ENCODE measurements around the gene SLC25A6. TPM values are rescaled to one million over a fixed set of nuclear protein-coding genes. Genes with fewer than 3 reads are reported as not detected.

The SLC25A6 gene
- total RNA-seq, 1 experiment from 2014 or later, result 553 TPM

DNA sequence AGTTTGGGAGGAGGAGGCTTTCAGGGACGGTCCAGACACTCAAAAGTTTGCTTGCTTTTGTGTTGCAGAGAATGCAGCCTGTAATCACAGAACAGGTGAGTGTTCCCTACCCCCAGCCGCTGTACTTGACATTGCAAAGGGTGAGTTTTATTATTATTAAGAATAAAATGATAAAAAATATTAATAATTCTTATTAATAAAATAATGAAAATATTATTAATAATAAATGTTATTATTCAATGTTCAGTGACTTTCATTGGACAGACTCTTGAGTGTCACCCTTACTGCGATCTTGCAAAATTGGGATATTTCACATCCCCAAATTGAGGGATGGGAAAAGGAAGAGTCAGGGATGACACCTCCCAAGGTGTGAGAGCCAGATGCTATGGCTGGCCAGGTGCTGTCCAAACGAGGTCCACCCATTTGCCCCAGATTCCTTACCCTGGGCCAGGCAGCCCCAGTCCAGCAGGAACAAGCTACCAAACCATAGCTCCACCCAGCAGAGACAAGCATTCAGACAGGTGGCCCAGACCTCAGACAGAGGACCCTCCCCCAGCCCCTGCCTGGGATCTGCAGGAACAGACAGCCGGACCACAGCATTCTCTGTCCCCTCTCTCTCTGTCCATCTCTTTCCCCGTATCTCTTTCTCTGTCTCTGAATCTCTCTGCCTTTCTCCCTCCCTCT is 33.0 kb downstream of the SLC25A6 start:
- Histone ChIP-seq H3K9me3 (ENCODE audit: control insufficient read depth, low read depth, low read length) (no peaks in the 10 kb centered on the region), H3K27ac (ENCODE audit: insufficient read length, low read depth, low read length) (no peak overlapping the region), H2AFZ (ENCODE audit: low read length) (no peak overlapping the region), H3K56ac (ENCODE audit: insufficient read length, low read depth, low read length) (no peak overlapping the region), H4K5ac (ENCODE audit: insufficient read length, low read depth, low read length) (no peak overlapping the region), H2BK5ac (ENCODE audit: insufficient read length, low read length) (no peak overlapping the region), H3K4me1 (ENCODE audit: insufficient read depth, low read length) (no peaks in the 10 kb centered on the region; the same call in 1 of the 2 replicates), H4K8ac (replicated peaks; ENCODE audit: insufficient read length, low read depth, low read length) (no peak overlapping the region), H3K14ac (ENCODE audit: insufficient read depth, low read length) (no peak overlapping the region), H3K4ac (ENCODE audit: low read depth, low read length) (no peak overlapping the region), H4K91ac (ENCODE audit: insufficient read length, low read depth, low read length) (no peak overlapping the region), H3K18ac (ENCODE audit: insufficient read length, low read depth, low read length) (no peak overlapping the region), H3K9ac (ENCODE audit: extremely low read depth, insufficient read length, low read length) (no peak overlapping the region), H2AK5ac (ENCODE audit: insufficient read length, low read length) (no peak overlapping the region), H2BK20ac (ENCODE audit: low read depth, low read length, poor library complexity, severe bottlenecking) (no peak overlapping the region), H2BK15ac (ENCODE audit: low read depth, low read length) (no peak overlapping the region), H3K27me3 (ENCODE audit: insufficient read depth, low read length) (no peaks in the 10 kb centered on the region), H3K79me2 (ENCODE audit: insufficient read depth, low read length) (no peaks in the 10 kb centered on the region), H2BK120ac (ENCODE audit: low read depth, low read length, poor library complexity, severe bottlenecking) (no peak overlapping the region), H3K23ac (ENCODE audit: insufficient read length, low read depth, low read length) (no peak overlapping the region), H3K4me2 (ENCODE audit: insufficient read depth, insufficient read length, low read length) (no peak overlapping the region), H3K79me1 (ENCODE audit: insufficient read depth, low read depth, low read length, poor library complexity, severe bottlenecking) (no peaks in the 10 kb centered on the region), H3T11ph (ENCODE audit: low read length) (no peak overlapping the region), H4K20me1 (ENCODE audit: control insufficient read depth, insufficient read depth, insufficient read length) (no peaks in the 10 kb centered on the region), H2BK12ac (ENCODE audit: insufficient read length, low read depth, low read length) (no peak overlapping the region), H3K23me2 (ENCODE audit: insufficient read length, low read depth, low read length, poor library complexity, severe bottlenecking) (no peaks in the 10 kb centered on the region)
- no peak for DNase-seq
- peaks cover 10 to 24% of the 10 kb centered on the region in 2 experiments for H3K4me1 Mint-ChIP-seq
- no peak overlapping the region for H3K4me3 Mint-ChIP-seq
- H3K36me3 Mint-ChIP-seq (ENCODE audit: insufficient read depth in 1 of 3, low read depth in 3 of 3), result peaks cover 15 to 37% (median 29%) of the 10 kb centered on the region in 3 experiments; a peak in 6 of 7 replicates
- peaks cover 2 to 4% of the 10 kb centered on the region in 2 experiments; a peak in 2 of 5 replicates for H3K9me3 Mint-ChIP-seq
- no CpG with 5 or more reads among the region's 6 CpGs for WGBS (ENCODE audit: extremely low coverage, insufficient read length, low lambda C conversion rate)
- TF ChIP-seq, protein P1, sequence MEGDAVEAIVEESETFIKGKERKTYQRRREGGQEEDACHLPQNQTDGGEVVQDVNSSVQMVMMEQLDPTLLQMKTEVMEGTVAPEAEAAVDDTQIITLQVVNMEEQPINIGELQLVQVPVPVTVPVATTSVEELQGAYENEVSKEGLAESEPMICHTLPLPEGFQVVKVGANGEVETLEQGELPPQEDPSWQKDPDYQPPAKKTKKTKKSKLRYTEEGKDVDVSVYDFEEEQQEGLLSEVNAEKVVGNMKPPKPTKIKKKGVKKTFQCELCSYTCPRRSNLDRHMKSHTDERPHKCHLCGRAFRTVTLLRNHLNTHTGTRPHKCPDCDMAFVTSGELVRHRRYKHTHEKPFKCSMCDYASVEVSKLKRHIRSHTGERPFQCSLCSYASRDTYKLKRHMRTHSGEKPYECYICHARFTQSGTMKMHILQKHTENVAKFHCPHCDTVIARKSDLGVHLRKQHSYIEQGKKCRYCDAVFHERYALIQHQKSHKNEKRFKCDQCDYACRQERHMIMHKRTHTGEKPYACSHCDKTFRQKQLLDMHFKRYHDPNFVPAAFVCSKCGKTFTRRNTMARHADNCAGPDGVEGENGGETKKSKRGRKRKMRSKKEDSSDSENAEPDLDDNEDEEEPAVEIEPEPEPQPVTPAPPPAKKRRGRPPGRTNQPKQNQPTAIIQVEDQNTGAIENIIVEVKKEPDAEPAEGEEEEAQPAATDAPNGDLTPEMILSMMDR (conservative IDR thresholded peaks at IDR 0.05), result no peak
- H3K27me3 Mint-ChIP-seq (ENCODE audit: low read depth), result peaks cover 2% of the 10 kb centered on the region; the same call in 1 of the 2 replicates
- H3K27ac Mint-ChIP-seq, result no peak overlapping the region

Measured in H9 (cell line).